Heart left ventricle (tissue), 13 donors: Measurements from ENCODE around the gene SLC26A4.
"Not testable (repeated sequence)": the region's sequence is repeated elsewhere in the genome, so short reads cannot be mapped to it uniquely, and the experiment has no call there.

Experiments used
- POLR2A ChIP-seq, 2 donors: fragments of 450-650 bp; IDR thresholded peaks; one replicate each; pipeline ENCODE4 v1.6.1; 2017; ENCODE audit warnings: antibody characterized with exemption in 2 of 2, mild to moderate bottlenecking in 2 of 2, moderate library complexity in 2 of 2
- TF ChIP-seq, protein P1 (sequence below), 12 donors: fragments of 200-600 bp; sonication (generic) in 4 of 12; IDR thresholded peaks; one replicate each; pipeline versions ENCODE4 v1.5.0 to v1.8.0; 2018 to 2022; ENCODE audit warnings: antibody characterized with exemption in 12 of 12, mild to moderate bottlenecking in 5 of 12
- donor health status: ischemic (EF 13 %, LVEDD 7.1; RV severe dilation, severe dysfunction).
- donor health status: DM: no; HTN: yes; CAD: no.
- donor health status: DM: no; HTN: no; CAD: no.
- donor health status: ischemic (EF 25% LVEDD 6.9; RV normal size, moderate dysfunction).
- donor health status: ischemic (EF 25% LVEDD 5.7; RV mildly dilated, moderate dysfunction).
- donor health status: ischemic (EF 35%, LVEDD 5.7; RV mildly dilated, moderate dysfunction).
- donor health status: nonischemic (EF 11% LVEDD 7.7; RV severe dilation, severe dysfunction).
- donor health status: DM: yes; HTN: yes; CAD: no.
- donor health status: PGD.
- donor health status: ischemic (EF 29% LVEDD 5.4; RV normal size, mild dysfunction).
- donor health status: nonischemic (EF 23%, LVEDD 6.1; RV moderate dilation, normal function).

DNA sequence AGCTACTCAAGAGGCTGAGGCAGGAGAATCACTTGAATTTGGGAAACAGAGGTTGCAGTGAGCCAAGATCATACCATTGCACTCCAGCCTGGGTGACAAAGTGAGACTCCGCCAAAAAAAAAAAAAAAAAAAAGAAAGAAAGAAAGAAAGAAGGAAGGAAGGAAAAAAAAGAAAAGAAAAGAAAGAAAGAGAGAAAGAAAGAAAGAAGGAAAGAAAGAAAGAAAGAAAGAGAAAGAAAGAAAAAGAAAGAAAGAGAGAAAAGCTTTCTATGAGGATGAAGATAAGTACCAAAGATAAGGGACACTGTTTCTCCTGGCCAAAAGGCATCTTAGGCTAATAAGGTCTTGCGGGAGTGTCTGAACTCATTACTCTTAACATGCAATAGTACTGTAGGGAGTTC is 21.6 kb upstream of the SLC26A4 start:
- TF ChIP-seq, protein P1, sequence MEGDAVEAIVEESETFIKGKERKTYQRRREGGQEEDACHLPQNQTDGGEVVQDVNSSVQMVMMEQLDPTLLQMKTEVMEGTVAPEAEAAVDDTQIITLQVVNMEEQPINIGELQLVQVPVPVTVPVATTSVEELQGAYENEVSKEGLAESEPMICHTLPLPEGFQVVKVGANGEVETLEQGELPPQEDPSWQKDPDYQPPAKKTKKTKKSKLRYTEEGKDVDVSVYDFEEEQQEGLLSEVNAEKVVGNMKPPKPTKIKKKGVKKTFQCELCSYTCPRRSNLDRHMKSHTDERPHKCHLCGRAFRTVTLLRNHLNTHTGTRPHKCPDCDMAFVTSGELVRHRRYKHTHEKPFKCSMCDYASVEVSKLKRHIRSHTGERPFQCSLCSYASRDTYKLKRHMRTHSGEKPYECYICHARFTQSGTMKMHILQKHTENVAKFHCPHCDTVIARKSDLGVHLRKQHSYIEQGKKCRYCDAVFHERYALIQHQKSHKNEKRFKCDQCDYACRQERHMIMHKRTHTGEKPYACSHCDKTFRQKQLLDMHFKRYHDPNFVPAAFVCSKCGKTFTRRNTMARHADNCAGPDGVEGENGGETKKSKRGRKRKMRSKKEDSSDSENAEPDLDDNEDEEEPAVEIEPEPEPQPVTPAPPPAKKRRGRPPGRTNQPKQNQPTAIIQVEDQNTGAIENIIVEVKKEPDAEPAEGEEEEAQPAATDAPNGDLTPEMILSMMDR (IDR thresholded peaks at IDR 0.05): not testable (repeated sequence)
- not testable (repeated sequence) for TF ChIP-seq POLR2A (IDR thresholded peaks at IDR 0.05)
